Stimulated activated CD8-positive, alpha-beta memory T cell treated with anti-CD3 and anti-CD28 coated beads, Interleukin-7, amount 100 ng/mL, for 24 hours (primary cell): ENCODE data around the gene SLC37A1.
"Not testable (repeated sequence)": the region's sequence is repeated elsewhere in the genome, so short reads cannot be mapped to it uniquely, and the experiment has no call there.

Experiments
- DNase-seq: peaks from one replicate; pipeline ENCODE4 v3.0.0-alpha.2; 2020; ENCODE audit warnings: low read depth

Gene SLC37A1

DNA sequence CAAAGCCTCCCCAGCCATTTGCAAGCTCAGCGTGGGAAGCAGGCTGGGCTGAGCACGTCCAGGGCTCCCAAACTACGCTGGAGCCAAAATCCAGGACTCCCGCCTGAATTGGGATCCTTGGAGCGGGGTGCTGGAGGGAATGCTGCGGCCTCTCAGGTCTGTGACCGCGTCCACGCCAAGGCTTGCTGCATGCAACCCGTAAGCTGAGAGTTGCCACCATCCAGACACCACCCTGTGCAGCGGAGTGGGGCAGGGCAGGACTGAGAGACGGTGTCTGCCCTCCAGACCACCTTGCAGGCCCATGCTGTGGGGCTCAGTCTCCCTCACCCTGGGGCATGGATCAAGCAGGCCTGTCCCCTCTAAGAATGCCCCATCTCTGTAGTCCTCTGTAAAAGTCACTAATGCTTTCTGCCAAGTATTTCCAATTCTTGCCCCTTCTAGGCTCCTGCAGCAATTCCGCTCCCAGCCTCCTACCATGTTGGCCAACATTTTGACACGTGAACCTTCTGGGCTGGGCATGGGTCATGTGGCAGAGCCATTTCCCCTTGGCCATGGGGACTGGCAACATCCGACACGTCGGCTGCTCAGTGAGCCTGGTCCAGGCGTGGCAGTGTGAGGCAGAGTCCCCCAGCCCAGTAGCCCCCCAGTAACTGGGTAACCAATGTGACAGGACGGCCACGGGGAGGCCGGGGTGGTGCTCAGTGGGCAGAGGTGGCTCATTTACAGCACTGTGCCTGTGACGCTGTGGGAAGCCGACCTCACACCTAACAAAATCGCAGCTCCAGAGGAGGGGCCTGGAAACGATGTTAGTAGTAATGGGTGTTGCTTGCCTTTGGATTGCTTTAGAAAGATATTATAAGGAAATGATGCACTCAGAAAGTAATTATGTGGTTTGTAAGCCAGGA, 81.9 kb downstream of the SLC37A1 start:
- no peak for DNase-seq

DNA sequence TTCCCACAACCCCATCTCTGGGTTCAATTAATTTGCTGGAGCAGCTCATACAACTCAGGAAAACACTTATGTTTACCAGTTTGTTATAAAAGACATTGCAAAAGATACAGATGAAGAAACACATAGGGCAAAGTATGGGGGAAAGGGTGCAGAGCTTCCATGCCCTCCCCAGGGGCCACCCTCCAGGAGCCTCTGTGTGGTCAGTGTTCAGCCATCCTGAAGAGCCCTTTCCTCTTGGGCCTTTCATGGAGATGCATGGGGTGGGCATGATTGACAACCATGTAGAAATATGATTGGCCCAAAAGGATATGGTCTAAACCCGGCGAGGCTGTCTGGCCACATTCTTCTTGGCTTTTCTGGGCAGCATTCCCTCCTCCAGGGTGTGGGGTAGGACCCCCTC, 83.0 kb downstream of the SLC37A1 start:
- DNase-seq: no peak

DNA sequence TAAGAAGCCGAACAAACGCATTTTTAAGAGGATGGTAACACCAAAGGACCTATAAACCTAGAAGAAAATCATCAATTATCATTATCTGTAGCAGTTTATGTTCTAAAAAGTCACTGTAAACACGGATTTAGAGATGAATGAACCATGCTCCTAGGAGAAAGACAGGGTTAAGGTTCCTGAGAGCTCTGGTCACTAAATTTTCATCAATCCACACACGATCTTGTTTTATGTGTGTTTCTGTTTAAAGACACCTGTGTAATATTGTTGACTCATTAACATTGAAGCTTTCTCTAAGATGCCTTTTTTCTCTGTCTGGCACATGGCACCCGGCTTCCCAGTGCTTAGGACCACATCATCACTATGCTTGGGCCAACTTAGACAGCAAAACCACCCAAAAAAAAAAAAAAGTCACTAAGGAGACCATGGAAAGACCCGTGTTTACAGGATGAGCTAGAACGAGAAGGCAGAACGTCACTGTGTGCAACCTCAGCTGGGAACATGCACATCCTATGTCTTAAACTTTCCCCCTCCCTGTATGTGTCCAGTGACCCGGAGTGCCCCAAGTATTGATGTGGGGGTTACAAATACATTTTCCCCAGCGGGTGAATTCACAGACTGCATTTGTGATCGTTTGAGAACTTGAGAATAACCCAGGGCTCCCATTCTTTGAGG, 84.0 kb downstream of the SLC37A1 start:
- DNase-seq: no peak

DNA sequence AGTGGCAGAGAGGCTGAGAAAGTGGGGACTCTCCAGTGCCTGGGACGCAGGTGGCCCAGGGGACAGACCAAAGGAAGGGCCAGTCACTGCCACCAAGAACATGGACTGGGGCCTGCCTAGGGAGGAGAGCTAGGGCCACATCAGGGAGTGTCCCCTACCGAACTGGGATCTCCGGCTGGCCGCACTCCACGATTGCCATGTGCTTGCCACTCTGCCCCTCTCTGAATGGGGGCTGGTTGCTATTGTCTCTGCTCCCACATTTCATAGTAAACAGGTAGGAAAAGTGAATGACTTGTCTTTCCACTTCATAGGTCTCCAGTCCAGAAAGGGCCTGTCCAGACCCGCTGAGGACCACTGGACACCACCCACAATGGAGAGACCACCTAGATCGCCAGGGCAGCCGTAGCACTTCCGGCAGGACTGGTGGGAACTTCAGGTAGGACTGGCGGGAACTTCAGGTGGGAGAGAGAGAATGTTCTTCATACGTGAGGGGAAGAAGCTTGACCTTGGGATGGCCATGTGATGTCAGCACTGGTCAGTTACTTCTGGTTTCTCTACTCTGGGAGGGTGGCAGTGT, 84.6 kb downstream of the SLC37A1 start:
- DNase-seq: no peak

DNA sequence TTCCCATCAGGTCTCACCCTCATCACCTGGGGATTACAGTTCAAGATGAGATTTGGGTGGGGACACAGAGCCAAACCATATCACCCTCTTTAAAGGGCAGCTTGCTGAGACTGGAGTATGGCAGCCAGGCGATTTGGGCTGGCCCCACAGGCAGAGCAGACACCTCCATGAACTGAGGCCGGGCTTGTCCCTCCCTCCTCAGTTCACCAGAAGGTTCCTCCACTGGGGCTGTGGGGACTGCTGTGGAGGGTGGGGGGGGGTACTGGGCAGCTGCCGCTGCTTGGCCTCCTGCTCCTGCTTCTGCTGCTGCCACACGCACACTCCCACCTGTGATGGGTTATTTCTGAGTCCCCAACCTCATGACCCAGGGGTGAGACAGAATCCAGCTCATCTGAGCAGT, 85.8 kb downstream of the SLC37A1 start:
- DNase-seq: no peak

DNA sequence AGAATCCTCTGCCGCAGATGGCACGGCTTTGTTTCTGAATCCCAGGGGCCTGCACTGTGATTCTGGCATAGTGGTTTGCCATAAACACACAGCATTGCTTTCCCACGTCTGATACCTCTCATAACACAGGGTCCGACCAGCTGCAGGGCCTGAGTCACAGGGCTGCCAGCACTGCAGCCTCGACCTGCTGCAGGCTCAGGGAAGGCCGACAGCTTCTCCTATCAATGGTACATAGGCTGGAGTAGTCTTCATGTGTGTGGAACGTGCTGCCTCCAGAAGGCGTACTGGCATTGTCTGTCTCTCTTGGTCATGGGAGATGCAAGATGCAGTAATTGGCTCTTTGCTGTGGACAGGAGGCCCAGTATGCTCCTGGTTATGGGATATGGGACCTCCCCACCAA, 86.3 kb downstream of the SLC37A1 start:
- DNase-seq: no peak

DNA sequence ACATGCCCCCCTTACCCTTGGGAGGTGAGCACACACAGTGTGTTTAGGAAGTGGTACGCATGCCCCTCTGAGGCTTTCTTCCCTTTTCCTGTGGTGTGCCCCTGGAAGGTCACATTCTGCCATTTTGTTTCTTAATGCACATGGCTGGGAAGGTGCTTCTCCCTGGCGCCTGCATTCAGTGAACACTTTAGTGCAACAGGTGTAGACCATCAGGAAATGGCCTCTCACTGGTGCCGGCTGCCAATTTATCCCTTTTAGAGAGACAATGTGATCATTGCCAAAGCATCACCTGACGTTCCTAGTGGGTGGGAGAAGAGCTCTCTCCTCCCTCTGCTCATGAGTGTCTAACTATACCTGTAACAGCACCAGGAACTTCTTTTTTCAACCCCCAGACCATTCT, 88.0 kb downstream of the SLC37A1 start:
- DNase-seq: no peak

DNA sequence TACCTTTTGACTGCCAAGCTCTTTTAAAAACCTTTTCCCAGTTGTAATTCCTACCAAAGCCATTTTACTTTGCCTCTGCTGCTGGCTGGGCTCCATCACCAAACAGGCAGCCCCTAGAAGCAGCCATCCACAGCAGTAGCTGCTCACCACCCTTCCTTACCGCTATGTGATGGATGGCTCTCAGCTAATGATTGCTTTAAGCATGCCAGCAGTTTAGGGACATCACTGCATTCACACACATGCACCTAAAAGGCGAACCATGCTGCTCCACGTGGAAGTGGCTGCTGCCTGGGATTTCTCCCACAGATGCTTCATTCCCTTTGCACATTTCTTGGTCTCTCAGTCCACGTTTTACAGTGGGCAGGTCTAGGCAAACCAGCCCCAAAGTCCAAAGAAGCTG, 93.5 kb downstream of the SLC37A1 start:
- no peak for DNase-seq

DNA sequence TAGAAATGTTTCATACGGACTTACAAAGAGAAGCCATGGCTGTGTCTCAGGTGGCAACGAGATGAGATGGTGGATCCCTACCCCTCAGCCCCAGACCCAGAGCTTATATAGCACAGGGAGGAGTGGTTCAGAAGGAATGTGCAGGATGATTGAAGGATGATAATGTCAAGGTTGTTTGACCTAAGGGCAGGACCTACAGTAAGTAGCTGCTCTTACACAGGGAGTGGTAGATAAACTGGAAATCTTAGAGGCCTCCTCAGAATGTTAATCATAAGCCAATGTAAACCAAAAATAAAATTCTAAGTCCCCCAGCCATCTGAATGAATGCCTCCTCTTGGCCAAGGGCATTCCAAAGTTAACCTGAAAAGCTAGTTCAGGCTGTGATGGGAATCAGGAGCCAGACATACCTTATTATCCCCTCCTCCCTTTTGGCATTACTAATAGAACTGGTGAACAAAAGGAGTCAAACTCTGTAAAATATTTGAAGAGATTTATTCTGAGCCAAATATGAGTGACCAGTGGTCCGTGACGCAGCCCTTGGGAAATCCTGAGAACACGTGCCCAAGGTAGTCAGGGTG, 94.0 kb downstream of the SLC37A1 start:
- no peak for DNase-seq

DNA sequence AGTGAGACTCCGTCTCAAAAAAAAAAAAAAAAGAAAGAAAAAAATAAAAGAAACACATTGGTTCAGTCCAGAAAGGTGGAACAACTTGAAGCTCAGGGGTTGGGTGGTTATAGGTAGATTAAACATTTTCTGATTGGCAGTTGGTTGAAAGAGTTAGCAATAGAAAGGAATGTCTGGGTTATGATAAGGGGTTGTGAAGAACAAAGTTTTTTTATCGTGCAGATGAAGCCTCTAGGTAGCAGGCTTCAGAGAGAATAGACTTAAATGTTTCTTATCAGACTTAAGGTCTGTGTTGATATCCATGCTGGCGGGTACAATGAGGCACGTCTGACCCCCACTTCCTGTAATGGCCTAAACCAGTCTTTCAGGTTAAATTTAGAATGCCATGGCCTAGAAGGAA, 94.8 kb downstream of the SLC37A1 start:
- DNase-seq: no peak

DNA sequence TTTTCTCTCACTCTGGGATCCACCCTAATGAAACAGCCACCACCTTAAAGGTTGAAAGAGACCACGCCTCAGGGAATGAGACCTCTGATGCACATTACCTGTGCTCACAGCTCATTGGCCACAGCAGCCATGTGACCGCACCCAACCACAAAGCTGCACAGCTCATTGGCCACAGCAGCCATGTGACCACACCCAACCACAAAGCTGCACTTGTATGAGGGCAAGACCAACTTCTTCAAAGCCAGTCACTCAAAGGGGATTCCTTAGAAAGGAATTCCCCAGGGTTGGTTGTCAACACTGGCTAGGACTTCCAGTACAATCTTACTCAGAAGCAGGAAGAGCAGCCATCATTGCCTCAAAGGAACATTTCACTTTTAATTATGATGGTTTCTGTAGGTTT, 96.2 kb downstream of the SLC37A1 start:
- DNase-seq: peak; percentile 20

DNA sequence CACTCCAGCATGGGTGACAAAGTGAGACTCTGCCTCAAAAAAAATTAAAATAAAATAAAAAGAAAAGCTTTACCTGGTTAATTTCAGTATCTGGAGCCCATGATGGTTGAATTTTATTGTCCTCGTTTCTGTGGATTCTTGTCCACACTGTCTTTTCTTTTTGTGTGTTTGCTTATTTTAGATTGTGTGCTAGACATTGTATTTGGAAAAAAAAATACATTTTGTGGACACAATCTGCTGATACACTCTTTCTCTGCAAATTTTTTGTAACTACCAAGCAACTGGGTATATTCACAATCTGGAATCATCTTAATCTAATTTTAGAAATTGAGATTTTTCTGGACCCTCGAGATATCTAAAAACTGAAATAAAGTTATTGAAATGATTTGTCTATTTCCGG, 98.2 kb downstream of the SLC37A1 start:
- no peak for DNase-seq

DNA sequence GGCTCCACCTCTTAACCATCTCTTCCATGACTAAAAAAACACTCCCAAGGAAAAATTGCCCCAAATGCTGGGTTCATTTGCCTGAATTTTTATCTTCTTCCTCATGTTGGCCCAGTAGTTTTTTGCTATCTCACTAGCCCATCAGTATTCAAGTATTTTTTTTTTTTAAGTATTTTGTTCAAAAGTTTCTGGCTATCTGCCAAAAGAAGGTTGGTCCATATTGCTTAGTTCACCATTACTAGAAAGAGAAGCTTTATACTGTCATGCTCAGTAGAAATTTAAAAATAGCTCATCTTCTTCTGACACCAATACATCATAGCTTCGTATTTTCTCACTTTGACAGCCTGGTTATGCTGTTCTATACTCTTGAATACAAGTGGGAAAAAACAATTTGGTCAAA, 98.7 kb downstream of the SLC37A1 start:
- no peak for DNase-seq

DNA sequence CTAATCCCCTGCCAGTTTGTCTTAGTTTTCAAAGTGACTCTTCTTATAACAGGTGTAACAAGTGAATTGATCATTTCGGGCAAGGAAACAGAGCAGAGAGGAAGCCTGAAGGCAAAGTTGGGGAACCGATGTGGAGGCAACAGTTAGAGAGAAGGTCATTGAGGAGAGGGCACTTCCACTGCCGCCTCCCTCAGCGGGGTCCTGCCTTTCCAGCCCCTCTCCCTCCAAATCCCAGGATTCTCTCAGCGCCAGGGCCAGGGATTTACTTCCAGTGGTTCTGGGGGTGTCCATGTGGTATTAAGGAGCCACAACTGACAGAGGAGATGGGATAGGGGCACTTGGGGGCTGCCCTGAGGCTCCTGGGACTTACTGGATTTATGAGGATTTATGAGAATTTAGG, 100.1 kb downstream of the SLC37A1 start:
- no peak for DNase-seq

DNA sequence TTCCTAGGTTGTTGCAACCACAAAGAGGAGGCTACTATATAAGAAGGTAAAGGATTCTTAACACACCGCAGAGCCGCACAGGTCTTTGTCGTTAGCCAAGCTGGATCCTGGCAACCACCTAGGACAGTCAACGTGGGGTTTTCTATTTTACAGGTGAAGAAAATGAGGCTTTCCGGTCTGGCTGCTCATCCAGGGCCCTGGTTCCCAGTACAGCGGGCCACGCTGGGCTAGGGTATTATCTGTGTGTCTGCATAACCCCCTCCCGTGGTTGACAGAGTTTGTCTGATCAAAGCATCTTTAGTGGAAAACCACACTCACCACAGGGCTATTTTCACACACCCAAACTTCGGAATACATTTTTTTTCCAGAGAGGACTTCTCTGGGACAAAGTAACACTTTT, 100.7 kb downstream of the SLC37A1 start:
- no peak for DNase-seq

DNA sequence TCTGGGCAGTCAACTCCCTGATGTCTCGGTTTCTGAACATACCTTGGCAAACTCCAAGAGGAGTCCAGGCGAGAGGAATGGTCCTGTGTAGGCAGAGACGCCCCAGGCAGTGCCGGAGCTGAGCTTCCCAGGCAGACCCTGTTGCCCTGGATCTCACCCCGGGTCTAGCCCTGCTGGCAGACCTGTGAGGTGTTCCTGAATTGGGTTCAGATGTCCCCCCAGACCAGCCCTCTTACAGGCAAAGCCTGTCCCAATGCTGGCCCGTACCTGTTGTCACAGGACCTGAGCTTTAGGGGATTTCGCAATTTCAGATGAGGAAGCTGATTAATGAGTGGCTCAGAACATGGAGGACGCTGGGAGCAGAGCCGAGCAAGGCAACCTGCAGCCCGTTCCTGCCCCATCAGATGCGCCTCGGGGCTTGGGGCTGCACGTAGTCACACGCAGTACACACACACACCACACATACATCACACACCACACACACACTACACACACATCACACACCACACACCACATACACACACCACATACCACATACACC, 101.2 kb downstream of the SLC37A1 start:
- DNase-seq: peak; percentile 20

DNA sequence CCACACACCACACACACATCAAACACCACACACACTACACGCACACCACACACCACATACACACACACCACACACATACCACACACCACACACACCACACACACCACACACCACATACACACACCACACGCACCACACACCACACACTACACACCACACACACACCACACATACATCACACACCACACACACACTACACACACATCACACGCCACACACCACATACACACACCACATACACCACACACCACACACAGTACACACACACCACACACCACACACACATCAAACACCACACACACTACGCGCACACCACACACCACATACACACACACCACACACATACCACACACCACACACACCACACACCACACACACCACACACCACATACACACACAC, 101.7 kb downstream of the SLC37A1 start:
- DNase-seq: not testable (repeated sequence)

DNA sequence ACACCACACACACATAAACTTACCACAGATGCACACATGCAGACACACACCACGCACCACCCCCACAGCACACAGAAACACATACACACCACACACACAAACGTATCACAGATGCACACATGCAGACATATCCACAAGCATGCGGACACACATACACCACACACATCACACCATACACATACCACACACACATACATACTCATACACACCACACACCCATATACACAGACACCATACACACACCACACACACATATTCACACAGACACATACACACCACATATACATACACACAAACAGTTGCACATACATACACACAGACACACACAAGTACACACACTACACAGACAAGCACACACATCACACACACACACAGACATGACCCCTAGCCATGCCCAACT, 102.3 kb downstream of the SLC37A1 start:
- no peak for DNase-seq

DNA sequence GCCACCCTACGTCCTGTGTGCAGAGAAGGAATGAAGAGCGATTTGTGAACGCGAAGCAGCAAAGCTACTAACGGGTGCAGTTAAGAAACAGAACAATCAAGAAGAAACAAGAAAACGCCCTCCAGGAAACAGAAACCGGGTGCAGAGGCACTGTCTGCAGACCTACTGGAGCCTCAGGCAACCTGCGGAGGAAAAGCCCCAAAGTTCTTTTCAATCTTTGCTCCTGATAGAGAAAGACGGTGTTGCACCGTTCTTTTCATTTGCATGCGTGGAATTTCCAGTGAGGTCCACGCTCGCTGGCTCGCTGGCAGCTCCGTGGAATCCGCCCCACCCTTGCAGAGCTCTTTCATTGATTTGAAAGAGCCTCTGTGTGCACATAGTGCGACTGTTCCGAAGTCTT, 102.8 kb downstream of the SLC37A1 start:
- DNase-seq: no peak

DNA sequence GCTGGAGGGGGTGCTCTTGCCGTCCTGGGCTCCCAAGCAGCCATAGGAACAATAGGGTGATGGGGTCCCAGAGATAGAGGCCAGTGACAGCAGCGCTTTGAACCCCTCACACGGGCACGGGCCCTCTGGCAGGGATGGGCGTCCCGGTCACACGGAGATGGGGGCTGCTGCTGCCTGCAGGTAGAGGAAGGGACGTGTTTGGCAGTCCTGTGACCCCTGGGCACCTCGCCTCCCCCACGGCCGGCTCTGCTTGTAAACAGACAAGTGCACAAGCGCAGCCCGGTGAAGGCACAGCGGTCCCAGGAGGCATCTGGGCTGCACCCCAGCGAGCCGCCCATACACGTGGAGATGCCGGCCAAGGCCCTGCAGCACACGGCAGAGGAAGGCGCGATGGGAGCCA, 103.3 kb downstream of the SLC37A1 start:
- no peak for DNase-seq

DNA sequence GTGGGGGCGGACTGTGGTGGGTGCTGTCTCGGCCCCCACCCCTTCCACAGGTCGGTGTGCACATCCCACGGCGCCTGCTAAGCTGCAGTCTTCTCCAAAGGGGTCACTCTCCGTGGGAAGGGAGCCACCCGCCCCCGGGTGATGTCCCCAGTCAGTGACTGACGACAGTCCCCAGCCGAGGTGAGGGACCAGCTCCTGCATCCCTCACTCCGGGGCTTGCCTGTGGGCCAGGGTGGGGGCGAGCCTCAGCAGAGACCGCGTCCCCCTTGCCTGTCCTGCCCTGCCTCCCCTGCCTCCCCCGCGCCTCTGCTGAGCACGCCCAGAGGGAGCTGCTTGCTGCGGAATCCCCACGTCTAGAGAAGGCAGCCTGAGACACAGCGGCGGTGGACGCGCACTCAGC, 103.8 kb downstream of the SLC37A1 start:
- DNase-seq: no peak

DNA sequence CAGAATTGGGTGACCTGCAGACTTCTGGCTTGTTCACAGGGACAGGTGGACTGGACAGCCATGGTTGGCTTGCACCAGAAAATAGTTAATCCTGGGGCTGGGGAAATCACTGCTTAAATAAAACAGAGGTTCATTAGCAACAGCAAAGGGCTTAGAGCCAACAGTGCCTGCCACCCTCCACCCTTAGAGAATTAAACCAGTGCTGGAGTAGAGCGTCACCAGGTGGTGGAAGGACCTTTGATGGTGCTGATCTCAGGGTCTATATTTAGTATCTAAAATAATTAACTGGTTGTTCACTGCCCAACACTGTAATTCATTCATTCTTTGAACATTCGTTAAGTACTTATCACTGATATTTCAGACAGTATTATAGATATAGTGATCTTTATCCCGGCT, 105.1 kb downstream of the SLC37A1 start:
- no peak for DNase-seq

DNA sequence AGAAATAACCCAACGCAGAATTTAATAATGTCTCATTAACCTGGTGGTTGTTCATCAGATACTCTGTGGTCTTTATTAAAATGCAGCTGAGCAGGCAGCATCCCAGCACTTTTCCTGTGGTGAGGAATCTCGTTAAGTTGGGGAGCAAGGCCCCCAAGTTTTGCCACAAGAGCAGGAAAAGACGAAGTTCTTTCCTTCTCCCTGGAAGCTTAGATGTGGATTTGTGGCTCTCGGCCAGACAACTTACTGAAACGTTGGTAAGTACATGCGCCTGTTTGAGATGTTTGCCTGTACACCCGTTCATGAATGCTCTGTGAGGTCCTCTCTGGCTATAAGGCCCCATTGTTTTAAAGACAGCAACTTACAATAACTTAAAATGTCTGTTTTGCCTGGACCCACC, 105.5 kb downstream of the SLC37A1 start:
- DNase-seq: no peak
